Heart right ventricle (tissue), 16 donors: ENCODE results near the gene RANGRF. TPM values are rescaled to one million over a fixed set of nuclear protein-coding genes. Genes with fewer than 3 reads are reported as not detected.

ENCODE experiments used
- ATAC-seq, 8 donors: fragments of 200-7000 bp; cut with Tn5 transposase; one replicate each; pipeline ENCODE4 v1.9.1; 2020; ENCODE audit warnings: mild to moderate bottlenecking in 8 of 8, moderate library complexity in 8 of 8, moderate number of reproducible peaks in 1 of 8
- DNase-seq, 2 donors: peaks; one replicate each; pipeline ENCODE4 v3.0.0-alpha.2; 2020
- H3K27ac ChIP-seq, 10 donors: fragments of 200-600 bp; sonication (generic) in 2 of 10; one replicate each; pipeline versions ENCODE4 v1.5.0 to v1.8.0; 2020 to 2022; ENCODE audit warnings: mild to moderate bottlenecking in 3 of 10
- H3K27me3 ChIP-seq, 7 donors: fragments of 200-600 bp; one replicate each; pipeline ENCODE4 v1.8.0; 2021 to 2022; ENCODE audit warnings: mild to moderate bottlenecking in 2 of 7
- H3K36me3 ChIP-seq, 9 donors: fragments of 200-600 bp; sonication (generic) in 1 of 9; one replicate each; pipeline versions ENCODE4 v1.5.0 to v1.8.0; 2020 to 2022; ENCODE audit warnings: mild to moderate bottlenecking in 2 of 9
- H3K4me1 ChIP-seq, 9 donors: fragments of 200-600 bp; sonication (generic) in 1 of 9; one replicate each; pipeline versions ENCODE4 v1.5.0 to v1.8.0; 2020 to 2022; ENCODE audit warnings: mild to moderate bottlenecking in 4 of 9
- H3K4me3 ChIP-seq, 10 donors: fragments of 200-600 bp; sonication (generic) in 2 of 10; one replicate each; pipeline versions ENCODE4 v1.5.0 to v1.8.0; 2020 to 2022; ENCODE audit warnings: mild to moderate bottlenecking in 7 of 10, moderate library complexity in 2 of 10
- H3K9me3 ChIP-seq, 11 donors: fragments of 200-600 bp in 10 of 11; sonication (generic) in 2 of 11; one replicate each; pipeline versions ENCODE4 v1.5.0 to v1.8.0; 2013 to 2022; ENCODE audit warnings: mild to moderate bottlenecking in 2 of 11, control low read depth in 1 of 11, moderate library complexity in 1 of 11
- CTCF ChIP-seq, 9 donors: fragments of 200-600 bp; sonication (generic) in 2 of 9; IDR thresholded peaks; one replicate each; pipeline versions ENCODE4 v1.5.0 to v1.8.0; 2021 to 2022; ENCODE audit warnings: antibody characterized with exemption in 9 of 9, mild to moderate bottlenecking in 5 of 9, moderate library complexity in 1 of 9
- WGBS, 2 donors: extraction: QIAGEN DNeasy Blood & Tissue Kit; methylation state at CpG; one replicate each; pipeline ENCODE4 v1.1.7; 2013; ENCODE audit warnings: inconsistent platforms in 1 of 2; 5-methylcytosine and 5-hydroxymethylcytosine counted together
- intact Hi-C, 10 donors: fragments of 100-400 bp; cut with DNase I; formaldehyde crosslinking; loops; one replicate each; pipeline versions ENCODE4 v1.11.1 to v1.14.2; 2022
- polyA plus RNA-seq, 2 donors: library from polyadenylated mRNA; stranded (reverse); fragments of 200-250 nt; gene quantifications; one replicate each; pipeline ENCODE4 v1.2.3, GENCODE V29; 2013
- total RNA-seq, 10 donors: library from RNA; stranded (reverse); fragmentation: NEBNext Ultra II Directional in 3 of 10; extraction: Animal tissue kit (Norgen Biotek cat#: 25700) in 3 of 10; gene quantifications; one replicate each; pipeline versions ENCODE4 v1.2.1 to v1.2.4, GENCODE V29; 2021 to 2023
- donor health status: Arrhythmogenic right ventricular cardiomyopathy.
- donor health status: ischemic (EF 13 %, LVEDD 7.1; RV severe dilation, severe dysfunction).
- donor health status: healthy with polysubstance abuse.
- donor health status: DM: no; HTN: yes; CAD: no.
- donor health status: DM: no; HTN: no; CAD: no.
- donor health status: ischemic (EF 25% LVEDD 6.9; RV normal size, moderate dysfunction).
- donor health status: ischemic (EF 25% LVEDD 5.7; RV mildly dilated, moderate dysfunction).
- donor health status: healthy.
- donor health status: DM: yes; HTN: yes; CAD: no.
- donor health status: Ischemic cardiomyopathy.
- donor health status: ischemic (EF 35%, LVEDD 5.7; RV mildly dilated, moderate dysfunction).
- donor health status: nonischemic (EF 11% LVEDD 7.7; RV severe dilation, severe dysfunction).
- donor health status: DM: yes; HTN: yes; CAD: no.
- donor health status: PGD.
- donor health status: ischemic (EF 29% LVEDD 5.4; RV normal size, mild dysfunction).
- donor health status: nonischemic (EF 23%, LVEDD 6.1; RV moderate dilation, normal function).

The RANGRF gene
- total and polyA plus RNA-seq, 12 donors = 20.7 to 53.5 (median 24.8) TPM

GRCh38 chr17:8320262-8320661 lies 31.8 kb downstream of the RANGRF start:
- intact Hi-C loops = no loop called here

GRCh38 chr17:8320990-8321389 lies 32.5 kb downstream of the RANGRF start:
- Histone ChIP-seq H3K36me3 (peaks cover 0 to 64% (median 8%) of the 10 kb centered on the region in 9 donors), H3K9me3 (no peaks in the 10 kb centered on the region), H3K27me3 (peaks cover 0 to 21% (median 1%) of the 10 kb centered on the region in 7 donors), H3K4me1 (peaks cover 0 to 29% (median 13%) of the 10 kb centered on the region in 9 donors), H3K4me3 (no peak overlapping the region), H3K27ac (no peak overlapping the region)
- ATAC-seq = no peak
- 68 to 75% methylated on average over 6 of the region's 6 CpGs for WGBS, 2 donors
- intact Hi-C loops = no loop called here
- no peak for DNase-seq
- no peak for TF ChIP-seq CTCF (IDR thresholded peaks at IDR 0.05)

More at GRCh38 chr17:8320262-8320661, 31.8 kb downstream of the RANGRF start:
- no peak overlapping the region for H3K27ac ChIP-seq
- H3K9me3 ChIP-seq = no peaks in the 10 kb centered on the region
- H3K36me3 ChIP-seq = peaks cover 0 to 71% (median 8%) of the 10 kb centered on the region in 9 donors
- DNase-seq = no peak
- peaks cover 0 to 24% (median 8%) of the 10 kb centered on the region in 7 donors for H3K27me3 ChIP-seq
- TF ChIP-seq CTCF (IDR thresholded peaks at IDR 0.05) = no peak
- ATAC-seq = no peak
- 89 to 90% methylated on average over 4 of the region's 4 CpGs for WGBS, 2 donors
- no peak overlapping the region for H3K4me3 ChIP-seq
- H3K4me1 ChIP-seq = peaks cover 5 to 29% (median 15%) of the 10 kb centered on the region in 9 donors

- intact Hi-C loops = no loop called here
- Histone ChIP-seq H3K27ac (no peak overlapping the region), H3K4me3 (no peak overlapping the region), H3K9me3 (no peaks in the 10 kb centered on the region), H3K27me3 (peaks cover 0 to 28% (median 0%) of the 10 kb centered on the region in 7 donors), H3K36me3 (peaks cover 0 to 53% (median 8%) of the 10 kb centered on the region in 9 donors), H3K4me1 (peaks cover 0 to 35% (median 24%) of the 10 kb centered on the region in 9 donors)
- DNase-seq = no peak
- ATAC-seq = no peak
- WGBS, 2 donors = 87 to 88% methylated on average over 8 of the region's 8 CpGs
- TF ChIP-seq CTCF (IDR thresholded peaks at IDR 0.05) = no peak
Observed at GRCh38 chr17:8322061-8322460, 33.6 kb downstream of the RANGRF start.

- Histone ChIP-seq H3K27me3 (peaks cover 0 to 38% (median 0%) of the 10 kb centered on the region in 7 donors), H3K4me1 (peaks cover 0 to 39% (median 27%) of the 10 kb centered on the region in 9 donors), H3K9me3 (no peaks in the 10 kb centered on the region), H3K27ac (peak overlapping the region in 2 of 10 donors; percentile 10 to 84), H3K4me3 (no peak overlapping the region), H3K36me3 (peaks cover 0 to 33% (median 2%) of the 10 kb centered on the region in 9 donors)
- DNase-seq = no peak
- no peak for TF ChIP-seq CTCF (IDR thresholded peaks at IDR 0.05)
- no peak for ATAC-seq
- intact Hi-C loops = no loop called here
- 54 to 76% methylated on average over 5 of the region's 5 CpGs for WGBS, 2 donors
Observed at GRCh38 chr17:8324132-8324531, 35.7 kb downstream of the RANGRF start.
